GM18508 (cell line): ENCODE results near the gene ACIN1.

ENCODE experiments used
- ATAC-seq: cut with Tn5 transposase; IDR thresholded peaks from one replicate; pipeline ENCODE4 v1.9.1; 2021; ENCODE audit warnings: moderate number of reproducible peaks; ENCODE audit not compliant: insufficient read depth, unreplicated experiment

ACIN1 gene

DNA sequence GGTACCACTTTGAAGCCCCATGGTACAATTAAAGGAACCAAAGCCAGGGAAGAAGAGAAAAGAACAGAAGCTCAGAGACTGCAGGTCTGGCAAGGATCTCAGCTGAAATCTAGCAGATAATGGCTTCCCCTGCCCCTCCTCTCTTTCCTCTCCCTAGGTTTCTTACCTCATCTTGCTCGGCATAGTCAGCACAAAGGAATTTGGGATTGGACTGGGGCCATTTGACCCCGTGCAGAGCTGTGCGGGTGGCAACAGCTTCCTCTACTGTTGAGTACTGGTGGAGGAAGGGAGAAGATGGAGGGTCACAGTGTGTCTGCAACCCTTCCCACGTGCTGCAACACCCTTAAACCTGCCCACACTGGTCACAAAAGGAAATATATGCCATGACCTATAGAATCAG, 32.9 kb downstream of the ACIN1 start:
- ATAC-seq, result no peak

DNA sequence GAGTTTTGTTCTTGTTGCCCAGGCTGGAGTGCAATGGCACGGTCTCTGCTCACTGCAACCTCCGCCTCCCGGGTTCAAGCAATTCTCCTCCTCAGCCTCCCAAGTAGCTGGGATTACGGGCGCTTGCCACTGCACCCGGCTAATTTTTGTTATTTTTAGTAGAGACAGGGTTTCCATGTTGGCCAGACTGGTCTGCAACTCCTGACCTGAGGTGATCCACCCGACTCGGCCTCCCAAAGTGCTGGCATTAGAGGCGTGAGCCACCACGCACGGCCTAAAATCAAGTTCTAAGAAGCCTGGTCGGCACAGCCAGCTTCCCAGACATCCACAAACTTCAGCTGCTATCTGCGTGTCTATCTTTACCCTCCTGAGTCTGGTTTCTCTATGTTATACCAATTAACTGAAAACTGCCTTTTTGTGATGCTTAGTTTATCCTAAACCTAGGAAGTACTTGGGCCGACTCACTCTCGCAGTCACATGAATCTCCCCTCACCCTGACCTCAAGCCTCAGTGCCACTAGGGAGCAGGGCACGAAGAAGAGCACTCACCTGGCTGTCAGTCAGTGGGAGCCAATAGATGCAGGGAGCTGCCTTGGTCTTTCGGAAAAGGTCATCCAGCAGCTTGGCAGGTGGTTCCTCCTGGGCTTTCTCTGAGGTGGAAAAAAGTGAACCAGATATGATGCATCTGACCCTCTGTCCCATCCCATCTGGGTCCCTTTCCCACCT, 34.2 kb downstream of the ACIN1 start:
- ATAC-seq, result no peak

GRCh38 chr14:23058654-23059504, 36.1 kb downstream of the ACIN1 start:
- no peak for ATAC-seq

DNA sequence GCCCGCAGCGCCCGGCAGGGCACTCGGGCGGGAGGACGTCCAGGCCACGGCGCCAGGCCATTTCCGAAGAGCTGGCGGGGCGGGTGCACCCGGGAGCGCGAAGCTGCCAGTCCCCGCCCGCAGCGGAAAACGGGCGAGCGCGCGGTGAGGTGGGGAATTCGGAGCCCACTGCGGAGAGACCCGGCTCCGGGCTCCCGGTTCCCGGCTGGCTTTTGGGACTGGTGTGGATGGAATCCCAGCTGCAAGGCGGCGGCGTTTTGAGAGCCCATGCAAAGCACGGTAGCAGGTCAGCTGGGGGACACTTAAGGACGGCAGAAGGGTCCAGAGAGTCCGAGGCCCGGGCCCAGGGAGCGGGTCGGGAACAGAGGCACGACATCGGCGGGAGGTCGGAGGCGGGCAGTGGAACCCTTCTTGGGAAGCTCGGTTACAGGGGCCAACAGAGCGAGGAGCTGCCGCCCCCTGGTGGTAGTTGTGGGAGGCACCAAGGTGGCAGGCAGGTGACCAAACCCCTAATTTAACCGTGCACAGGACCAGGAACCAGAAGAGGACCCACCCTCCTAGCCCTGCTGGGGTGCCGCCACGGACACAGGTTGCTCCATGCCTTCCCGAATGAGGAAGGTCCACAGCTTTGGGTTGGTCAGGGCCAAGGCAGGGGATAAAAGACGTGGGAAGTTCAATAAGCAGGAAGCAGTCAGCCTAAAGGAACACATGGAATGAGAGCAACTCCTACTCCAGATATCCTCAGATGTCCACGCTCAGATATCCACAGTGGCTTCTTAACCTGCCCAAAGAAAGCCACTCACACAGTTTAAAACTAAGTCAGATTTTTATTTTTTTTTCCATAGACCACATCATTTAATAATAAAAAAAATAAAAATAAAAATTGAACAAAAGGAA, 36.9 kb downstream of the ACIN1 start:
- ATAC-seq, result no peak

DNA sequence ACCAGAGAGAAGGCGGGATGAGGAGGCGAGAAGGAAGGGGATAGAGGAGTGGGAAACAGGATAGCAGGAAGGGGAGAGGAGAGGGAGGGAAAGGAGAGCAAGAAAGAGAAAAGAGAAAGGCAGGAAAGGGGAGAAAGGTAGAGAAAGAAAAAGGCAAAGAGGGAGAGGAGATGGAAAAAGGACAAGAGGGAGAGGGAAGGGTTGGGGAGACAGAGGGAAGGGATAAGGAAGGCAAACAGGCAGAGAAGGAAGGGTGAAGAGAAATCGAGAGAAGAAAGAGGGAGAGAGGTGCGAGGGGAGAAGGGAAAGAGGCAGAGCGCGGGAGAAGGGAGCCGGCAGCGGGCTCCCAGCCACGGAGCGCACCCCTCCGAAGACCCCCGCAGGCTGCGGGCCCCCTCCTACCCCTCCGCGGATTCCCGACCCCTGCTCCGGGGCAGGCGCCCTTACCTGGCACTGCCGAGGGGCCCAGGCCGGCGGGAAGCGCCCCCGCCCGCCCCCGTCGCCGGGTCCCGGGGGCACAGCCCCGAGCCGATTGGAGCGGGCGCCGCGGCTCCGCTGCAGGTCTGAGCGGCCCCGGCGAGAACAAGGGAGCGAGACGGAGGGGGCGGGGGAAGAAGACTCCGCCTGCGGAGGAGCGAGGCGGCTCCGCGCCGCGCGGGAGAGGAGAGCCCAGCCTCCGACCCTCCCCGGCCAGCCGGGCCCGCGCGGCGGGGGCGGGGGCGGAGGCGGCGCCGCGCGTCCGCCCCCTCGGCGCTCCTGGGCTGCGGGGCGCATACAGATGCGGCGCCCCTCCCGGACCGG, 37.8 kb downstream of the ACIN1 start, which contains the start of gene CDH24:
Gene CDH24 (minus strand): TSS at position 565 of the 801 bp plus-strand sequence. CDS start 1,787 bp downstream, outside the sequence.
- no peak for ATAC-seq

- ATAC-seq, result no peak
Observed at GRCh38 chr14:23056145-23056955, 38.6 kb downstream of the ACIN1 start.

- no peak for ATAC-seq
Observed at GRCh38 chr14:23055621-23056144, 39.3 kb downstream of the ACIN1 start.

GRCh38 chr14:23055147-23055550, 39.8 kb downstream of the ACIN1 start:
- no peak for ATAC-seq

DNA sequence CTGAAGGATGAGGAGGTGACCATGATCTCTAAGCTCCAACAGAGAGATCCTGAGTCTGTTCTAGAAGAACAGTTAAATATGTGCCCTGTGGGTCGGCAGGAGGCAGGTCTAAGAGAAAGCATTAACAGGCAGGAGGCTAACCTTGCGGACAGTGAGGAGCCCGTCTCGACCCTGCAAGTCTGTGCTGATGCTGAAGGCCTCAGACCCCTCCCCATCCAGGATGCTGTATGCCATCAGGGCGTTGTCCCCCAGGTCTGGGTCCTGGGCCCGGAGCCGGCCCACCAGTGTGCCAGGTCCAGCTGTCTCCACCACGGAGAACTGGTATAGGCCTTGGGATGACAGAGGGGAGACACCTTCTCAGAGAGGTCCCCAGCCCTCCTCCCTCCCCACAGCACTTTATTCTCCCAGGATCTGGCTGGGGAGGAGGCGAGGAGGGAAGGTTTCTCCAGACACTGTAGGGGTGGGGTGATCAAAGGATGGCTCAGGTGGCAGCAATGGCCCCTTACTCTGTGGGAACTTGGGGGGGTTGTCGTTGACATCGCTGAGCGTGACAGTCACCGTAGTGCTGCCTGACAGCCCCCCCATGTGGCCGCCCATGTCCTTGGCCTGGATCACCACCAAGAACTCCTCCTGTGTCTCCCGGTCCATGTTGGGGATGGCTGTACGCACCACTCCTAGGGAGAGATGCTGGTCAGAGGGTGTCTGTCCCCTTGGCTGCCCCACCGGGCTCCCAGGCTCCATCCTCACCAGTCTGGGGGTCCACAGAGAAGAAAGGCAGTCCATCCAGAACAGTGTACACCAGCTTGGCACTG, 40.7 kb downstream of the ACIN1 start:
- ATAC-seq, result no peak

DNA sequence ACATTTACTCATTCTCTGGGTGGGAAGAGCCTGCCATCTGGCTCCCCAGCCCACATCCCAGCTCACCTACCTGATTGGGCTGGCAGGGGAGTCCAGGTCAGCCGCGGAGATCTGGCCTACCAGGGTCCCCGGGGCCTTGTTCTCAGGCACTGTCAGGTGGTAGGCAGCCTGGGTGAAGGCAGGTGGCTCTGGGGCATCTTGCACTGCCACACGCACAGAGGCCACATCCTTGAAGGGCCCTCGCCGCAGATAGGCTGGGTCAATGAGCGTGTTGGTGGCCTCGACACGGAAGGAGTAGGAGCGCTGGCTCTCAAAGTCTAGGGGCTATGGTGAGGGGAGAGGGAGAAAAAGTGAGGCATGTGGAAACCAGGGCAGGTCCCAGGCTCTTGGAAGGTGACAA, 41.5 kb downstream of the ACIN1 start:
- ATAC-seq, result no peak

DNA sequence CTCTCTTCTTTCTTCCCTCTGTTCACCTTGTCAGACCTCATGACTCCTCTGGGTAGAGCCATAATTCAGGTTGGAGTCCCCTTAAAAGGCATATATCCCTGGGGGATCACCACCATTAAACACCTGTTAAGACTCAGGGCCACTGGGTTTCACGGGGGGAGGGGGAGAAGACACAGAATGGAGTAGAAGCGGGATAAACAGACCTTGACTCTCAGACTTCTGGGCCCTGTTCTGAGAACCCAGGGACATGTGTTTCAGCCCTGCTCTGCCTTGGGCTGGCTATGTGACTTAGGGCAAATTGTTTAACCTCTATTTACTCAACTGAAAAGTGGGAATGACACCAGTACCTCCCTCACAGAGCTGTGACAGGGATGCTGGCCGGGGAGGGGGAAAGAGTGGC, 42.3 kb downstream of the ACIN1 start:
- ATAC-seq, result no peak

DNA sequence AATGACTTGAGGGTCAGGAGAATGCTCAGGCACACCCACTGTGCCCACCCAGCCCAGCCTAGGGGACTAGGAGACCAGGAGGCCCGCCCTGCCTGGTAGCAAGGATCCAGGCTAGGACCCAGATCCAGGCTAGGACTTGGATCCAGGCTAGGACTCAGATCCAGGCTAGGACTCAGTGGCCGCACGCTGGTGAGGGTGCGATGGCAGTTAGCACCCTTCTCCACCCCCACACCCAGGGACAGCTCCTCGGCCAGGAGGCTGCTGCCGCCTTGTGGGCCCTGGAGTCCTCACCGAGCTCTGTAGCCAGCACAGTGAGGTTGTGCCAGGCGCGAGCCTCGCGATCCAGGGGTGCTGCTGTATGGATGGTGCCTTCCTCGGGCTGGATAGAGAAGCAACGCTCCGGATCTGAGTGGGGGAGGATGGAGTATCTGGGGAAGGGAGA, 42.7 kb downstream of the ACIN1 start:
- no peak for ATAC-seq

GRCh38 chr14:23051141-23052057, 43.5 kb downstream of the ACIN1 start:
- no peak for ATAC-seq

DNA sequence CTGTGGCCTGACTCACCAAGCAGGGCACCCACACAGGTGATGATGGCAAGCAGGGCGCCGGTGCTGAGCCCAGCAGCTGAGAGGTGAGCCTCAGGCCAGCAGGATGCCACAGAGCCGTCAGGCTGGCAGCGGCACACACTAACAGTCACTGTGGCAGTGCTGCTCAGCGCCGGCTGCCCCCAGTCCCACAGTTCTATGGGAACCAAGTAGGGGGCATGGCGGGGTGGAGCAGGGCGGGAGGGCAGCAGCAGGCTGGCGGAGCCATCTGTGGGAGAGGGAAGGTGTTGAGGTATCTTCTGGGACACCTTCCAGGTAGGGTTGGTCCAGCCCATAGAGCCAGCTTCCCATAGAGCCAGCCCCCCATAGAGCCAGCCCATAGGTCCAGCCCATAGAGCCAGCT, 45.9 kb downstream of the ACIN1 start:
- ATAC-seq, result no peak

DNA sequence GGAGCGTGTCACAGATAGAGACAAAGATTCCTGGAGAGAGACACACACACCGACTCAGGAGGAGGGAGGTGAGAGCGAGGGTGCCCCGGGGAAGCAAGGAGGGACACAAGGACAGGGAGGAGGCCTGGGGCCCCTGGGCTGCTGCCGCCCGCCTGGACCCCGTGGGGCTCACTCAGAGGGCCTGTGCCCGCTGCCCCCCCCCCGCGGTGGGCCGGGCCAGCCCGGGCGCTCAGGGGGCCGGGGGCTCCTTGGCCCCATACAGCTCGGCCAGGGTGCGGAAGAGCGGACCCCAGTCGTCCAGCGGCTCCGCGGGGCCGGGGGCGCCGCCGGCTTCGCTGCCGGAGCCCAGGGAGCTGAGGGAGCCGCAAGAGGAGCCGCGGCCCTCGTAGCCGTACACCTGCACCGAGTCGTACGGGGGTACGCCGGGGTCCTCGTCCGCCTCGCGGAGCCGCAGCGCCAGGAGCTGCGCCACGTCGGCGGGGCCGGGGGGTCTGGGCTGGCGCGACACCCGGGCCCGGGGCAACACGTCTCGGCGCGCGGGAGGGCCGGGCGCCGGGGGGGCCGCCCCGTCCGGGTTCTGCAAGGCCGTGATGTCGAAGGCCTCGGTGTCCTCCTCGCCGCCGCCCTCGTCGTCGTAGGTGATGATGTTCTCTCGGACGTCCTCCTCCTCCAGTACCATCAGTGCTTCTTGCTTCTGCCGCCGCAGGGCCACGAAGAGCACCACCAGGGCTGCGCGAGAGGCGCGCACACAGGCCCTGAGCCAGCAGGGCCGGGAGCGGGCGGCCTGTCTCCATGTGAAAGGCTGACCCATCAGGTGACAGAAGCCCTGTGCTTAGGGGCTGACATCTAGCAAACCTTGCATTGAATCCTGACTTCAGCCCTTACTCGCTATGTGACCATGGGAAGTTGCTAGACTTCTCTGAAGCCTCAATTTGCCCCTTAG, 46.9 kb downstream of the ACIN1 start:
- no peak for ATAC-seq
